Neural cell (in vitro differentiated cells): Measurements from ENCODE around the gene CPA5.

Experiments used
- CTCF ChIP-seq: fragments of 450-650 bp; IDR thresholded peaks from 2 replicates; pipeline ENCODE4 v1.5.1; 2014; ENCODE audit warnings: antibody characterized with exemption, mild to moderate bottlenecking, moderate library complexity; ENCODE audit not compliant: poor library complexity, severe bottlenecking
- EP300 ChIP-seq: fragments of 450-650 bp; conservative IDR thresholded peaks from 2 replicates; pipeline ENCODE4 v1.6.1; 2014; ENCODE audit warnings: antibody characterized with exemption, mild to moderate bottlenecking, moderate library complexity; ENCODE audit not compliant: poor library complexity, severe bottlenecking
- EZH2 ChIP-seq: fragments of 200-600, 300-800 bp; shearing (Covaris generic), sonication (generic); IDR thresholded peaks from 2 replicates; pipeline ENCODE4 v1.6.1; 2014; ENCODE audit warnings: antibody characterized with exemption, low read length, borderline replicate concordance, mild to moderate bottlenecking; ENCODE audit not compliant: insufficient read depth, poor library complexity, severe bottlenecking
- MXI1 ChIP-seq: fragments of 450-650 bp; conservative IDR thresholded peaks from 2 replicates; pipeline ENCODE4 v1.6.1; 2014; ENCODE audit warnings: antibody characterized with exemption, mild to moderate bottlenecking; ENCODE audit not compliant: poor library complexity, severe bottlenecking
- POLR2AphosphoS5 ChIP-seq: IDR thresholded peaks from 2 replicates; pipeline ENCODE4 v1.6.1; 2012
- RAD21 ChIP-seq: fragments of 450-650 bp; conservative IDR thresholded peaks from 2 replicates; pipeline ENCODE4 v1.6.1; 2014; ENCODE audit warnings: antibody characterized with exemption, mild to moderate bottlenecking, moderate library complexity
- REST ChIP-seq: IDR thresholded peaks from 2 replicates; pipeline ENCODE4 v1.6.1; 2012; ENCODE audit warnings: borderline replicate concordance
- SMC3 ChIP-seq: fragments of 450-650 bp; conservative IDR thresholded peaks from 2 replicates; pipeline ENCODE4 v1.6.1; 2014; ENCODE audit warnings: antibody characterized with exemption, mild to moderate bottlenecking, moderate library complexity; ENCODE audit not compliant: poor library complexity
- TAF1 ChIP-seq: IDR thresholded peaks from 2 replicates; pipeline ENCODE4 v1.6.1; 2012; ENCODE audit warnings: low read depth

GRCh38 chr7:130365088-130365487 is 20.5 kb downstream of the CPA5 start:
- TF ChIP-seq RAD21 (no peak), CTCF (no peak), EZH2 (no peak), REST (no peak), POLR2AphosphoS5 (no peak), EP300 (no peak), SMC3 (no peak), TAF1 (no peak), MXI1 (no peak)
